Germinal center (tissue), 1 donor: ENCODE results near the gene GPLD1.

Experiments used
- DNase-seq: peaks from one replicate; pipeline ENCODE4 v3.0.0; 2012; ENCODE audit warnings: mixed read lengths, low spot score

The GPLD1 gene

DNA sequence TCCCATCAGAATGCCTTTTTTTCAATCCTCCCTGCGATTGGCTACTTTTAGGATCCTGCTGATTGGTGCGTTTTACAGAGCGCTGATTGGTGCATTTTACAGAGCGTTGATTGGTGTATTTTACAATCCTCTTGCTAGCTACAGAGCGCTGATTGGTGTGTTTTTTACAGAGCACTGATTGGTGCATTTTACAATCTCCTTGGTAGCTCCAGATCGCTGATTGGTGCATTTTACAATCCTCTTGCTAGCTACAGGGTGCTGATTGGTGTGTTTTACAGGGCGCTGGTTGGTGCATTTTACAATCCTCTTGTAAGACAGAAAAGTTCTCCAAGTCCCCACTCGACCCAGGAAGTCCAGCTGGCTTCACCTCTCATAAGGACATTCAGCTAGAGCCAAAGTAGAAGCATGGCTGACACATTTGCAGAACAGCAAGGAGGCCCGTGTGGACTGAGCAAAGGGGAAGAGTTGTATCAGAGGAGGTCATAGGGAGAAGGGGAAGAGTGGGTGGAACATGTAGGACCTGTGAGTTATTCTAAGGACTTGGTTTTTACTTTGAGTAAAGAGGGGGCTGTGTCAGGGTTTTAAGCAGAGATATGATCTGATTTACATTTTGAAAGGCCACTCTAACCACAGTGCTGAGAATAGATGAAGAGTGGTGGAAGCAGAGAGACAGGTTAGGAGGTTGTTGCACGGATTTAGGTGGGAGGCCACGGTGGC, 8.0 kb upstream of the GPLD1 start:
- DNase-seq: no peak

DNA sequence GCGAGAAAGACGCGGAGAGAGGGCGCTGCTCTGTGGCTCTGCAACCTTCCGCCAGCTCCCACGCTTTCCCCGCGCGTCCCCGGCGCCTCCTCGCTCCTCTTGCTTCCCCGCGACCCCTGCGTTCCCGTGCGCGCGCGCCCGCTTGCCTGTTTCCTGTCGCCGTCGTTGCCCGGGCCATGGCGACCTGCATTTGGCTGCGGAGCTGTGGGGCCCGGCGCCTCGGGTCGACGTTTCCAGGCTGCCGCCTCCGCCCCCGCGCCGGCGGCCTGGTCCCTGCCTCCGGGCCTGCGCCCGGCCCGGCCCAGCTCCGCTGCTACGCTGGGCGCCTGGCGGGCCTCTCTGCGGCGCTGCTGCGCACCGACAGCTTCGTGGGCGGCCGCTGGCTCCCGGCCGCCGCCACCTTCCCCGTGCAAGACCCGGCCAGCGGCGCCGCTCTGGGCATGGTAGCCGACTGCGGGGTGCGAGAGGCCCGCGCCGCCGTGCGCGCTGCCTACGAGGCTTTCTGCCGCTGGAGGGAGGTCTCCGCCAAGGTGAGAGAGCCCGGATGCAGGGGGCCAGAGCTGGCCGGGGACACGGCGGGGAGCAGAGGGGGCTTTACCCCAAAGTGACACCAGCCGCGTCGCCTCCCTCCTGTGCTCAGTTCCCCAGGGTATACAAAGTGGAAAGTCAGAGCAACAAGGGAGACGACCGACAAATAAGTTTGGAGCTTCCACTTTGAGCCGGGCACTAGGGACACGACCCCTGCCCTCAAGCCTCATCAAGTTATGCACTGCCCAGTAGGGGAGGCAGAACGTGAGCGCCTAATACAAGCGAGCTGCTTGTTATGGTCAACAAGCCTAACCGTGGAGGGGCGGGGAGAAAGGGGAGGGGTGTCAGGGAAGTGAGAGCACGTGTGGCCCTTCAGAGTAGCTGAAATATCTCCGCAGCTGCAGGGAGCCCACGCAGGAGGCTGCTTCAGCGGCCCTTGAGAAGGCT, 5.7 kb upstream of the GPLD1 start, which contains the start of gene ALDH5A1:
Gene ALDH5A1, plus strand, starts transcription at position 149 of the 975 bp plus-strand sequence. Its CDS starts 28 bp downstream, at position 177.
- DNase-seq: peak; percentile 85

DNA sequence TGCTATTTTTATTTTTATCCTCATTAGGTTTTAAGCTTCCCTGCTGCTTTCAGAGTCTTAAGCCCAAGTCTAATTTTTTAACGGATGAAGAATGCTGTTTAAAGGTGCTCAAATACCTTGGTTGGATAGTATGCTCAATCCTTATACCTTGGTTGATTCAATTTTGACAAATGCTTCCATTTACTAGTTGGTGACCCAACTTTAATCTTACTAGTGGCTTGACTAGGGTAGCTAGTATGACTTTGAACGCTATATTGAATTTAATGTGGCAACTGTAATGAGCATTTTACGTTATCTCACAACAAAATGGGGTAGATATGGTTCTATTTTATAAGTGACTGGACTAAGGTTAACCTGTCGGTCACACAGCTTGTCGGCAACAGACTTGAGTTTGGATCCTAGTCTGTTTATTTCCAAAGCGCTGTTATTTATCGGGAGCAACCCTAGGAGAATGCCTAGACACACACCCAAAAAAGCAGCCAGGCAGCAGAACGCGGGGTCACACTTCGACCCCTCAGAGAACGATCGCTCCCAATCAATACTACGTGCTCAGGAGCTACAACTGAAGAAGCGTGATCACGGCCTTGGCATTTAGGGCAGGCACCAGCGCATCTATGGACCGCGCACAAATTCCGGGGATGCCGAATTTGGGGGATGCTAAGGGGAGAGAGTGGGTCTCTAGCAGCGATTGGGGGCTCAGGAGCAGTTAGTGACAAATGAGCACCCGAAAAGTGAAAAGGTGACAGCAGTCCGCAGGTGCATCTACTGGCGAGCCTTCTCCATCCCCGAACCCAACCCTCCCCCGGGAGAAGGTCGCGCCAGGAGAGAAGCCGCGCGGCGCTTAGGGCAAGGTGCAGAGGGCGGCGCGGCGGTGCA, 4.8 kb upstream of the GPLD1 start:
- DNase-seq: no peak

DNA sequence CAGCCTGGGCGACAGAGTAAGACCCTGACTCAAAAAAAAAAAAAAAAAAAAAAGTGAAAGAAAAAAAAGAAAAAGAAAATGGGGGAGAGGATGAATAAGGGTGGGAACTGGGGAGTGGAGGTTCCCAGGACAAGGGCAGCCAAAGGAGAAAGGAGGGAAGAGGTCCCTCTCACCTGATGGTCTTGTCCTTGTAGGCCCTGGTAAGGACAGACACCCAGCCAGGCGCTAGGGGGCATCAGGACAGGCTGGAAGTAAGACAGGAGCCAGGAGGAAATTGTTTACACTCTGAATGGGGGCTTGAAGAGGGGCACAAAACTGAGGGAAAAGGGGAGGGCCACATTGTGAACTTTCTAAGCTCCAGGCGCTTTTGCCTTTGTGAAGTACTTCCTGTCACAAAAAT, 3.1 kb upstream of the GPLD1 start:
- no peak for DNase-seq

DNA sequence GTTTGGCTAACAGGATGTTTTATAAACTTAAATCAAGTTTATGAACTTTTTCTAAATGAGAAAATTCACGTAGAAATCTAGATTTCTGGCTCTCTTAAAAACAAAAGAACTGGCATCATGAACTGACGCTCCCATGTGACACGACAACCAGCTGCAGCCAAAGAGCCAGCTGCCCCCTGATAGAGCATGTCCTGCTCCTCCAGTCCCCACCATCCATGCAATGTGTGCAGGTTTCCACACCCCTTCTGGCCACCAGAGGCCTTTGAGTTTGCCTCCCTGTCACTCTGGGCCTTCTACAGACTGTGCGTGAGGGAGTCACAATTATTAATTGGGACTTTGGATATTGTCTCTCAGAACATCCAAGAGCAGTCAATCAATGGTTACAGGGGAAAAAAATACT, 1.6 kb upstream of the GPLD1 start:
- DNase-seq: no peak

DNA sequence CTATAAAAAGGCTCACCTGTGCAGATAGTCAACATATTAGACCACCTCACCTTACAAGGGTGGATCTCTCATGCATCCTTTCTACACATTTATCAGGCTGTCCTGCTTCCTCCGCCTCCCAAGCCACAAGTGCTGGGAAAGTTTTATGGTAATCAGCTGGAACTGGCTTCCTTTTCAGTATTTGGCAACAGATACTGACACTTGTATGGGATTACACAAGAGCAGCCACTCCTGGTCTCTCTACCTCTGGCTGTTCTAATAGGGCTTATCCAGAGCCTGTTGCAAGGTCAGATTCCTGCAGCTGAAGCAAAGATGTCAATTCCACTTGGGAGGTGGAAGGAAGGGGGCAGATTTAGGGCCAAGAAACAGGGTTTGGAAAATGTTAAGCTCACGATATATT, 503 bp upstream of the GPLD1 start:
- DNase-seq: no peak

DNA sequence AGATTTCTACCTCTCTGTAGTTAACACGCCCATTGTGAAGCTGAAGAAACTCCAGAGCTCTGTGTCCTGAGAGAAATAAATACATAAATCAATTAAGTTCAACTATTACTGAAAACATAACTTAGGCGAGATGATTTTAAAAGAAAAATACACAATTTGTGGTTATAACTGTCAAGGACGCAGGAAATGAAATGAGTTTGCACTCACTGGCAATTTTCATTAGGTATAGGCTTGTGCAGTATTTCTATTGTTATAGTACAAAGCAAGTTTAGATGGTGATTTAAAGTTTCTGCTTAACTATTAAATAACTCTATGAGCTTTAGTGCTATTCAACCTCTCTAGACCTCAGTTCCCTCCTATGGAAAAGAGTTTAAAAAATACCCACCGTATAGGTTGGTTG, 3.3 kb downstream of the GPLD1 start:
- DNase-seq: no peak

DNA sequence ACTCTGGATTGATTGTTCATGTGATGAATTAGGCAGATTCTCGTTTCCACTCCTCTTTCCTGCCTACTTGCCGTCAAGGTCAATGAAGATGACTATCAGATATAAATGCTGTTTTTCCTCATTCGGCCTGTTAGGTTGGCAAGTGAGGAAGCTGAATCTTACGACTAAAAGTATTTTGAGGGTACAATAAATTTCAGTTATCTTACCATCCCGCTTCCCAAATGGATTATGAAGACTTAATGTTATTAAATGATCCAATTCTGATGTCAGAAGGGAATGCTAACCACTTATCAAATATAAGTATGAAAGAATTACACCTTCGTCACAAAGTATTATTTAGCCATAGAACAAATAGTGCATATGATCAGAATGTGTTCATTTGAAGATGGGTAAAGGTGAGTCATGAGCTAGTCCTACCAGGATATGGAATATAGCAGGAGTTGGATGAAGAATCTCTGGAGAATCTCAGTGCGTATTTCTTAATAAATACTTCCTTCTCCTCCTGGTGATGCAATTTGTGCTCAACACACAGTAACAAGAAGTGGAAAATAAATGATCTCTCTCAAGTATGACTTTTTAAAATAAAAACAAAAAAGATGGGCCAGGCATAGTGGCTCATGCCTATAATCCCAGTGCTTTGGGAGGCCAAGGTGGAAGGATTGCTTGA, 4.6 kb downstream of the GPLD1 start:
- DNase-seq: no peak

DNA sequence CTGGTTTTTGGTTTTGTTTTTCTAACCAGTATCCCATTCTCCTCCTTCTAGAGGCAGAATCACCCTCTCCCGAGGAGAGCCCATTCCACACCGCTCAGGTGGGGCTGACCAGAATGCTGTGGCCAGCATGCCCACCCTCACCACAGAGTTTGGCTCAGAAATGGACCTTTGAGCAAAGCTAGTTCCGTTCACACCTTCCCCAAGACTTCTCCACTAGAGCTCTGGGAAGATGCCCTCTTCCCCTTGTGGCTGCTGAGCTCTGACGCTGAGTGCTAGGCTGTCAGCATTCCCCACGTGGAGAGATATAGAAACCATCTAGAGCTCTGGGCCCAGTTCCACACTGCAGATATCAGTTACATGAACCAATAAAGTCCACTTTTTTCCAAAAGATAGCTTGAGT, 7.9 kb downstream of the GPLD1 start:
- DNase-seq: no peak

DNA sequence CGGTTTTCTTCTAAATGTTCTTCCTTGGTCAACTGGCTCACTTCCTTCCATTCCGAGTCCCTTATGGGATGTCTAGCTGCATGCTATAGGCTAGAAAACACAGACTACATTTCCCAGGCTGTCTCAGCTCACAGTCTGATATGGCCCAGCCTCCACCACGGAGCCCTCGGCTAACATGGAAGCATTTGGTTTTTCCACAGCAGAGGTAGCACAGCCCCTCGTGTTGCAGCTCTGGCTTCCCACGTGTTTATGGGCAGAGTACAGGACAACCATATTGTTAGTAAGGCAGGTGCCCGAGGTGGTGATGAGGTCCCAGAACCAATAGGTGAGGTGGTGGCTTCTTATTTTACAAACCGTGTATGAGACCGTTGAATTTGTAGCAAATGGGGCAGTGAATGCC, 8.7 kb downstream of the GPLD1 start:
- DNase-seq: no peak

DNA sequence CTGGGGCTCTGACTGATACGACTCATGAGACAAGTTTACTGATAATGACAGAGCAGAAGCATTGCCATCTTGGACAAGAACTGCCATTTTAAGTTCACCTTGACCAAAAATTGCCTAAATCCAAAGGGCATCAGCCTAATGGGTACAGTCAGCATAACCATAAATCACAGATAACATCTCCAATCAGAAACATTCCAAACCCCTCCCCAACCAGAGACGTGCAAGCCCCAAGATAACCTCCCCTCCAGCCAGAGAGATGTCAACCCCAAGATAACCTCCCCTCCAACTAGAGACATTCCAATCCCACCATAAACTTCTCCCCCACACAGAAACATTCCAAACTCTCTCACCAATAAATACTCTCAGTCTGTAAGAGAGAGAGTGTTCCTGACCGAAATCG, 10.5 kb downstream of the GPLD1 start:
- no peak for DNase-seq

DNA sequence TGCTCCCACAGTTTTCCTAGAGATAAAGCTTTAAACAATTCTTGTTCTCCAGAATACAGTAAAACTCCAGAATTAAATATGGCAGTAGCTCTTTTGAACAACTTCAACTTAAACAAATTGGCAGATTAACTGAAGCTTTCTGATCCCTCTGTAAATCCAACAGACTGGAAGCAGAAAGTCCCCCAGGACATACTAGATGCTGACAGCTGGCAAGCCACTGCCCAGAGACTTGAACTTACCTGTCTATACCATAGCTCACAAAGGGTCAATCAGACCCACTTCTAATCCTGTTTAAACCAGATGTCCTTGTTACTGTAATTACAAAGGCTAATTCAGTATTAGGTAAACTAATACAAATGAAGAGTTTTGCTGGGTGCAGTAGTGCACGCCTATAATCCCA, 12.3 kb downstream of the GPLD1 start:
- no peak for DNase-seq

DNA sequence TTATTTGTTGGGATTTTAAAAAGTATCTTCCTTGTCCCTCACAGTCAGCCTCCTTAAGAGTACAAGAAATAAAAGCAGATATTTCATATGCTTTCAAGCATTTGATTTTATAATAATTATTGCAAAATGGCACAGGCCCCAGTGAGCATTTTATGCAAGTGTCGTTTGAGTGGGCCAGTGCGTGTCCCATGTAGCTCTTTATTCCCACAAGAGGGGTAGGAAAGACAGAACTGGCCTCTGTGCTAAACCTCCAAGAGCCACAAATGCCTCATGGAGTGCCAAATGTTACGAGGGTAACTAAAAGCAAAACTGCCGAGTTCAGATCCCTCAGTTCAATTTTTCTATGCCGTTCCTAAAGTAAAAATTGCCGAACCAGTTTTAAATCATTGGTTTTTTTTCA, 12.7 kb downstream of the GPLD1 start:
- no peak for DNase-seq

DNA sequence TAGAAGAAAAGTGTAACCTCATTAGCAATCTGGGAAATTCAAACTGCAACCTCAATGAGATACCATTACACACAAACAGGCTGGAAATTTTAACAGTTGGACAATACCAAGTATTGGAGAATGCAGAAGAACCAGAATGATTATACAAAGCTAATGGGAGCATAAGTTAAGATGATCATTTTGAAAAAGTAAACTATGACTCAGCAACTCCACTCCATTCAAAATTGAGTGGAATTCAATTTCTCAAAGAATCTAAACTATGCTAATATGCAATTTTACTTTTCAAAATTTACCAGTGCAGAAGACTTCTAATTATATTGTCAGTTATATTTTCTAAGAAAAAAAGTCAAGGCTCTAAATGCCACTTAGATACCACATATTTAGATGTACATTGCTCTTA, 17.2 kb downstream of the GPLD1 start:
- no peak for DNase-seq

DNA sequence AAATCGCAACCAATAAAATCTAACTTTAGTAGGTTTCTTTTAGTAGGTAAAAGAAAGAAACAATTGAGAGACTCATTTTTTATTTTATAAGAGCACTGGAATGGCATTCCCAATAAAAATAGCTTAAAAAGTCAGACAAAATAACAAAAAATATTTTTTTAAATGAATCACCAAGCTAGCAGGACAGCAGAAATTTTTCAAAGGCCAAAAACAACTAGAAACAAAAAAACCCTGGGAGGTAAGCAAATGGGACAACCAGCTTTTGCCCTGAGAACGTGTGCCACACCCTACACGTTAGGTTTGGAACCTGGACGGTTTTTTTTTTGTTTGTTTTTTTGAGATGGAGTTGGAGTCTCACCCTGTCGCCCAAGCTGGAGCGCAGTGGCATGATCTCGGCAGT, 19.6 kb downstream of the GPLD1 start:
- no peak for DNase-seq

DNA sequence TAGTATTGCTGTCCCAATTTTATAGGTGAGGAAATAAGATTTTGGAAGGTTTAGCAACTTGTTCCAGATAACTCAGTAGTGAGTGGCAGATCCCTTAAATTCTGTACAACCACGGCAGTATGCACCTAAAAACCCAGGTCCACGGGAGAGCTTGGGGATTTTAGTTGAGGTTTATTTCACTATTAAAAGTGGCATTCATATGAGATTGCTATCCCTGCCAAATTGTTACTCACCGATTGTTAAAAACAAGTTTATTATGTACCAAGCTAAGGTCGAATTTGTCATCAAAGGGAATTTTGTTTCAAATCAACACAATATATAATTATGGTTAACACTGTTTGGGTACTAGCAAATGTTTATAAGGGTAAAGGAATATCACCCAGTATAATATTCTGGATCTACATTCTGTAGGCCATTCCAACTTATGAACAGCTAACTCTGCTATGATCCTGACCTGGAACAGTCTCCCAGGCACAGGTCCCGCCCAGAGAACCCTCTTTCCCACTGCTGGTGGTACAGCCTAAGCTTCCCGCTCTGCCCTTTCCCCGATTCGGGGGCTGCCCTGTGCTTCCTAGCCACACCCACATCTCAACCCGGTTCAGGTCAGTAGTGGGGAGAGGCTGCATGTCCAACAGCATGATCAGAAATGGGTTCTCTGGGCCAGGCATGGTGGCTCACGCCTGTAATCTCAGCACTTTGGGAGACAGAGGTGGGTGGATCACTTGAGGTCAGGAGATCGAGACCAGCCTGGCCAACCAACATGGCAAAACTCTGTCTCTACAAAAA, 24.9 kb downstream of the GPLD1 start:
- no peak for DNase-seq

DNA sequence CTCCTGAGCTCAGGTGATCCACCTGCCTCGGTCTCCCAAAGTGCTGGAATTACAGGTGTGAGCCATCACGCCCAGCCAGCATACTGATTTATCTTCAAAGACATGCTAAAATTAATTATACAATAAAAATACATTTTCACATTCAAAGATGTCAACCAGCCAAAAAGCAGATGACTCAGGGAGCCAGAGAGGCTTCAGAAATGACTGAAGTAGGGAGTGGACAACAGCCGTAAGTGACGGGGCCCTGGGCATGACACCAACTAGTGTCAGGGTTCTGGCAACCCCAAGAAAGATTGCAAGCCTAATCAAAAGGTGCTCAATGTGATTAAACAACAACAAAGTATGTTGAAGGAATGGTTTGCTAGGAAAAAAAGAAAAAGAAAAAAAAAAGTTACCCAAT, 28.4 kb downstream of the GPLD1 start:
- no peak for DNase-seq

DNA sequence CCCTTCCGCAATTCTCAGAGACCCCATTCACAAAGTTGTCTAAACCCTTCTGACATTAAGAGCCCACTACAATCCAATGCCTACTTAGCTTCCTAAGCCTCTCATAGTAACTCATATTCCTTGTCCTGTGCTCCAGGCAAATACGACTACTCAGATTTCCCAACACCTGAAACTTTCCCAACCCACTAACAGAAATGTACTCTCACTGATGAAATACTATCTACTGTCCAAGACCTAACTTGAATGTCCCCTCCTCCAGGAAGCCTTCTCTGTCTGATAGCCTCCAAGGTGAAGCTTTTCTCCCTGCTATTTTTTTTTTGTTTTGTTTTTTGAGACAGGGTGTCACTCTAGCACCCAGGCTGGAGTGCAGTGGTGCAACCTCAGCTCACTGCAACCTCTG, 30.4 kb downstream of the GPLD1 start:
- DNase-seq: no peak

DNA sequence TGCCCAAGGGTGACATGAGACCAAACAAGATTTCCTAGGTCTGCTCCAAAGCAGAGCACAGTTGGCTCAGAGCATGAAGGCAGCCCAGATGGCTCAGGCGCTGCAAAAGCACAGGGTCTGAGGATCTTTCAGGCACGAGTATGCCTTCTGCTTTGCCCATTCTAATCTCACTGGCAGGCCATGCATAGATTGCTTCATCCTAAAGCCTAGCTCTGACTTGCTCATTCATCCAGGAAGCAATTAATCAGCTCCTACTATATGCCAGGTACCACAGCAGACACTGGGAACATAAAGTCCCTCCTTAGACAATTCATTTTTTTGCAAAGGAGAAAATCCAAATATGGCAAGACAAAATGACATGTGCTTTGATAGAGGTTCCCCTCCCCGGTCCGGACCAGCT, 31.2 kb downstream of the GPLD1 start:
- DNase-seq: no peak

DNA sequence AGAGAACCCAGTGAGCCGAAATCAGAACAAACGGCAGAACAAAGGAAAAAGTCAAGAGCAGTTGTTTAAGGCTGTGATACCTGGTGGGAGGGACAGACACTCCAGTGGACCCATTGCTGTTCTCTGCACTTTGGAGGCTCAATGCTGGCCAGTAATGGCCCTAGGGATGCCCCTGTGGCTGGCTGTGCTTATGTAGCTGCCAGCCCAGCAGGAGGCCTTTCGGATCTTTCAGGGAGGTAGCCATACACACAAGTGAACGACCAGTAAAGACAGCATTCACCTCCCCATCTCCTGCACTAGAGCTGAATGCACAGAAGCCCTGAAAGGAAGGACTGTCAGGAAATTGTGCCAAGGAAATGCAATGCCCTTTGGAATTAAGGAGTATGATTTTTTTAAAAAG, 34.3 kb downstream of the GPLD1 start:
- no peak for DNase-seq

DNA sequence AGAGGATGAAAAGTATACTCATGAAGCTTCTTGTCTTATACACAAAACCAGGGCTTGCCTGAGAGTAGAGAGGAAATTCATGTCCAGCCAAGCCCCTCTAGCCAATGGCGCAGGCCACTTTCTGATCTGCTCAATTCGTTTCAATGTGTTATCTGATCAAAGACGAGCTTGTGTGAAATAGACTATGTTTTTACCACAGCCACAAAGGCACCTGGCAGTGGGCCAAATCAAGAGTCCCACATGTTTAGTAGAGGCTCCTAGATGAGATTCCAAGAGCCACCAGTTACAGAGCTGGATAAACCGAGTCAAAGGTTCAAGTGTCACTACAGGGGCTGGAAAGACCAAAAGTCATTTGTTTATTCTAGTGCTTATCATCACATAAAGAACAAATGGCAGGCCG, 34.9 kb downstream of the GPLD1 start:
- no peak for DNase-seq
